Right cardiac atrium (tissue), 5 donors: ENCODE results near the gene TAF1B. TPM values are rescaled to one million over a fixed set of nuclear protein-coding genes. Genes with fewer than 3 reads are reported as not detected.
"Not testable (repeated sequence)": the region's sequence is repeated elsewhere in the genome, so short reads cannot be mapped to it uniquely, and the experiment has no call there.

Source experiments
- ATAC-seq, 2 donors: fragments of 200-7000 bp; cut with Tn5 transposase; one replicate each; pipeline versions ENCODE4 v1.8.0 to v1.9.1; 2020; ENCODE audit warnings: moderate library complexity in 2 of 2, mild to moderate bottlenecking in 1 of 2
- DNase-seq, 3 donors: peaks; one replicate each; pipeline ENCODE4 v3.0.0-alpha.2; 2020
- H3K27ac ChIP-seq: one replicate; pipeline ENCODE4 v1.5.1; 2013; ENCODE audit warnings: mild to moderate bottlenecking, low read length, control low read depth, moderate library complexity
- H3K27me3 ChIP-seq: one replicate; pipeline ENCODE4 v1.6.1; 2013; ENCODE audit not compliant: control insufficient read depth, insufficient read depth
- H3K4me1 ChIP-seq: one replicate; pipeline ENCODE4 v1.6.1; 2013; ENCODE audit warnings: low read length; ENCODE audit not compliant: control insufficient read depth, insufficient read depth
- H3K4me3 ChIP-seq: one replicate; pipeline ENCODE4 v1.5.1; 2013; ENCODE audit warnings: low read length, control low read depth
- H3K9me3 ChIP-seq: one replicate; pipeline ENCODE4 v1.6.1; 2013; ENCODE audit warnings: low read length; ENCODE audit not compliant: control insufficient read depth
- WGBS: extraction: QIAGEN DNeasy Blood & Tissue Kit; methylation state at CpG from one replicate; pipeline ENCODE4 v1.1.7; 2013; 5-methylcytosine and 5-hydroxymethylcytosine counted together
- intact Hi-C, 4 donors: fragments of 100-400 bp; cut with DNase I; formaldehyde crosslinking; loops; one replicate each; pipeline versions ENCODE4 v1.11.0 to v1.14.0; 2022 to 2023
- polyA plus RNA-seq: library from polyadenylated mRNA; stranded (reverse); fragments of 200-250 nt; gene quantifications from one replicate; pipeline ENCODE4 v1.2.3, GENCODE V29; 2013
- total RNA-seq, 4 donors: library from RNA; stranded (reverse); fragmentation: NEBNext Ultra II Directional; extraction: Animal tissue kit (Norgen Biotek cat#: 25700); gene quantifications; one replicate each; pipeline ENCODE4 v1.2.1, GENCODE V29; 2021
- donor health status: healthy with polysubstance abuse.
- donor health status: DM: no; HTN: yes; CAD: no.
- donor health status: DM: no; HTN: no; CAD: no.
- donor health status: DM: no; HTN: yes; CAD: no; lungs with severe emphysema.
- donor health status: DM: yes; HTN: yes; CAD: no.

The TAF1B gene
- total and polyA plus RNA-seq, 5 donors, result 2.9 to 12.4 (median 9.2) TPM

- intact Hi-C loops, result no loop called here
- Histone ChIP-seq H3K27ac (no peak overlapping the region), H3K4me3 (no peak overlapping the region), H3K9me3 (no peaks in the 10 kb centered on the region), H3K4me1 (no peaks in the 10 kb centered on the region), H3K27me3 (no peaks in the 10 kb centered on the region)
- no peak for ATAC-seq
- WGBS, result 97% methylated on average over 5 of the region's 5 CpGs
- DNase-seq, result no peak
Observed at GRCh38 chr2:9858730-9859068, 15.4 kb downstream of the TAF1B start.

DNA sequence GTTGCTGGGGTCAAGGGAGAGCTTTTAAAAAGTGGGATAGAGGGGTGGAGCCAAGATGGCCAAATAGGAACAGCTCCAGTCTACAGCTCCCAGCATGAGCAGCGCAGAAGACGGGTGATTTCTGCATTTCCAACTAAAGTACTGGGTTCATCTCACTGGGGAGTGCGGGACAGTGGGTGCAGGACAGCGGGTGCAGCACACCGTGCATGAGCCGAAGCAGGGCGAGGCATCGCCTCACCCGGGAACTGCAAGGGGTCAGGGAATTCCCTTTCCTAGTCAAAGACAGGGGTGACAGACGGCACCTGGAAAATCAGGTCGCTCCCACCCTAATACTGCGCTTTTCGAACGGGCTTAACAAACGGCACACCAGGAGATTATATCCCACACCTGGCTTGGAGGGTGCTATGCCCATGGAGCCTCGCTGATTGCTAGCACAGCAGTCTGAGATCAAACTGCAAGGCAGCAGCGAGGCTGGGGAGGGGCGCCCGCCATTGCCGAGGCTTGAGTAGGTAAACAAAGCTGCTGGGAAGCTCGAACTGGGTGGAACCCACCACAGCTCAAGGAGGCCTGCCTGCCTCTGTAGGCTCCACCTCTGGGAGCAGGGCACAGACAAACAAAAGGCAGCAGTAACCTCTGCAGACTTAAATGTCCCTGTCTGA, 17.8 kb downstream of the TAF1B start:
- H3K4me3 ChIP-seq, H3K27ac ChIP-seq, H3K27me3 ChIP-seq, ATAC-seq, intact Hi-C loops, DNase-seq, H3K9me3 ChIP-seq, H3K4me1 ChIP-seq: not testable (repeated sequence)
- 97% methylated on average over 21 of the region's 21 CpGs for WGBS

DNA sequence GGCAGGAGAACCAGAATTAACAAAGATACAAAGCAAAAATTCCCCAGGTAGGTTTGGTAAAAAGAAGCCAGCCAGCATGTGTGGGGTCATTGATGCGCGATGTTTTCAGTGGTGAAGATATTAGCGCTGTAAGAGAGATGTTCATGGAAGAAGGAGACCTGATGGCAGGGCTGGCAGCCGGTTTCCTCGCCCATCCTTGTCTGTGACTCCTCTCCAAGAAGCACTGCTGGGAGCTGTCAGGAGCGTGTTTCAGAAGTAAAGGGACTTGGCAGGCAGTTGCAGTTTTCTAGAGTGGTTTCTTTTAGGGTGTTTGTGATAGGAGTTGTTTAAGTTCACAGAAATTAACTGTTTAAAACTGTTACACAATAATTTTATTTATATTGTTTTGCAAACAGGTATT, 24.6 kb downstream of the TAF1B start:
- ATAC-seq (no peak), DNase-seq (no peak)
- WGBS, result 86% methylated on average over 6 of the region's 6 CpGs
- H3K9me3 ChIP-seq, result no peaks in the 10 kb centered on the region
- no peaks in the 10 kb centered on the region for H3K4me1 ChIP-seq
- no peak overlapping the region for H3K27ac ChIP-seq
- no peaks in the 10 kb centered on the region for H3K27me3 ChIP-seq
- no peak overlapping the region for H3K4me3 ChIP-seq
- intact Hi-C loops, result no loop called here

- intact Hi-C loops, result no loop called here
- no peaks in the 10 kb centered on the region for H3K9me3 ChIP-seq
- no peak for DNase-seq
- H3K4me1 ChIP-seq, result no peaks in the 10 kb centered on the region
- ATAC-seq, result no peak
- no peaks in the 10 kb centered on the region for H3K27me3 ChIP-seq
- H3K27ac ChIP-seq, result no peak overlapping the region
- no peak overlapping the region for H3K4me3 ChIP-seq
- WGBS, result 95% methylated on average over 1 of the region's 1 CpG
Observed at GRCh38 chr2:9873337-9873736, 30.1 kb downstream of the TAF1B start.

DNA sequence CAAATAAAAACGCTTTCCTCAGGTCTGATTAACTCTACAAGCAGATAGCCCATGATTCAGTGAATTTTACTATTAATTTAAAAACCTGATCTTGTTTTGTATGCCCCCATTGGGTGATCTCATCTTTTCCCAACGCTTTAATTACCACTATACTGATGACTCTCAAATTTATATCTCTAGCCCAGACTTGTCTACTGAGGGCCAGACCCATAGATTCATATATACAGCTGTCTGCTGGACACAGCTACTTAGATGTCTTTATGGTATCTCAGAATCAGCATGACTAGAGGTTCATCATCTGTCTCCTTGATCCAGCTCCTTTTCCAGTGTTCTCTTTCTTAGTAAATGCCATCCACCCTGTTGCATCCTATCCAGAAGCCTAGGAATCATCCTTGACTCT, 33.8 kb downstream of the TAF1B start:
- WGBS, result 92% methylated on average over 2 of the region's 2 CpGs
- ATAC-seq, result no peak
- Histone ChIP-seq H3K4me1 (no peaks in the 10 kb centered on the region), H3K27ac (no peak overlapping the region), H3K9me3 (no peaks in the 10 kb centered on the region), H3K27me3 (no peaks in the 10 kb centered on the region), H3K4me3 (no peak overlapping the region)
- DNase-seq, result no peak
- intact Hi-C loops, result no loop called here

DNA sequence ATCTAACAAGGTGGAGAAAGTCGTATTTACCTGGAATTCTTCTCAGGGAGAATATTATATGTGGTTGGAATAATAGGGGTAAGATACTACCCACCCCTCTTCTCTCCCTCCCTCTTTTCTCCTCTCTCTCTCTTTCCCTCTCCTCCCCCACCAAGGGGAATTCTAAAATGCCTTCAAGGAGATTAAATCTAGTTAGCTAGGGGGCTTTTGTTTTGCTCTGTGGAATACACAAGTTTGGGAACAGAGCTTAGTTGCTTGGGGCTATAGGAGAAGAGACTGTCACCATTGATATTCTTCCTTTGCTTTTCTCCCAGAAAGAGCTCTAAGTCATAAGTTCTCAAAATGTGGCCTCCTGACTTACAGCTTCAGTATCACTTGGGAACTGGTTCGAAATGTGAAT, 34.5 kb downstream of the TAF1B start:
- H3K27ac ChIP-seq, result no peak overlapping the region
- H3K4me1 ChIP-seq, result no peaks in the 10 kb centered on the region
- H3K9me3 ChIP-seq, result no peaks in the 10 kb centered on the region
- no peak for DNase-seq
- no peak for ATAC-seq
- H3K27me3 ChIP-seq, result no peaks in the 10 kb centered on the region
- WGBS, result 97% methylated on average over 2 of the region's 2 CpGs
- intact Hi-C loops, result no loop called here
- no peak overlapping the region for H3K4me3 ChIP-seq

DNA sequence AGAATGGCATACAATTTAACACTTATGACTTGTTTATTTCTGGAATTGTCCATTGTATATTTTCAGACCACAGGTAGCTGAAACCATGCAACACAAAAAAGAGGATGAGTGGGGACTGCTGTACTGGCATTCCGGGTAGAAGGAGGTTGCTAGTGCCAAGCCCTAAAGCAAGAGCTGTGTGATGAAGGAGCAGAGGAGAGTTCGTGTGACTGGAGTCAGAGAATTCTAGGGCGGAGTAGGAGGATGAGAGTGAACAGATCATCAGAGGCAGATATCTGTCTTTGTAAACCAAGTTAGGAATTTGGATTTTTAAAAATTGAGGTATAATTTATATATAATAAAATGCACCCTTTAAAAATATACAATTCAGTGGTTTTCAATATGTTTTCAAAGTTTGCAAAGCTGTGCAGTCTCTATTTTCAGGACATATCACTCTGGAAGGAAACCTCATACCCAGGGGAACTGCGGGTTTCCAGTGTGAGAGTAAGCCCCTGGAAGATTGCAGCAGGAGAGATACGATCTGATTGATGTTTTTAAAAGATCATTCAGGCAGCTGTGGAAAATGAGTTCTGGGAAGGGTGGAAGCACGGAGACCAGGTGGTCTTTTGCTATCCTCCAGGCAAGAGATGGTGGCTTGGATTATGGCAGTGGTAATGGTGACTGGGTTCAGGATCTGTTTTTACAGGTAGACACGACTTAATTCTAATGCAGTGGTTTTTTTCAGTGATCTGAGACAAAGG, 36.4 kb downstream of the TAF1B start:
- no peak for ATAC-seq
- 79% methylated on average over 7 of the region's 7 CpGs for WGBS
- DNase-seq, result no peak

DNA sequence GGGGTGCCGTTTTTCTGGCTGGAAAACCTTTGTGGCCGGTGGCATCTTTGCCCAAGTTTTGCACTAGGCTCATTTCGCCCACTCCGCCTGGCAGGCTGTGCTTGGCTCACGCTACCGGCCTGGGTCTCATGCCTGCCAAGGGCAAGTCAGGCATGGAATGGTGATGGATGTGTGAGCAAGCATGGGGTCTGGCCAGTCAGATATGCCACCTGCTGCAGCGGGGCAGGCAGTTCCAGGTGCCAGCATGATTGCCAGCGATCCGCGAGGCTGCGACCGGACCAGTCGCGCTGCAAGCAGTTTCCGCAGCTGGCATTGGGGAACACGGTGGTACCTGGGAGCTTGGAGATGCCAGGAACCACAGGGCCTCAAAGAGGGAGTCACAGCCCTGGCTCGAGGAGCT, 40.6 kb downstream of the TAF1B start:
- intact Hi-C loops, result no loop called here
- Histone ChIP-seq H3K4me1 (no peaks in the 10 kb centered on the region), H3K27ac (no peak overlapping the region)

More for the DNA sequence above, 36.4 kb downstream of the TAF1B start:
- Histone ChIP-seq H3K9me3 (no peaks in the 10 kb centered on the region), H3K27me3 (no peaks in the 10 kb centered on the region), H3K27ac (no peak overlapping the region), H3K4me1 (no peaks in the 10 kb centered on the region), H3K4me3 (no peak overlapping the region)
- intact Hi-C loops, result no loop called here

DNA sequence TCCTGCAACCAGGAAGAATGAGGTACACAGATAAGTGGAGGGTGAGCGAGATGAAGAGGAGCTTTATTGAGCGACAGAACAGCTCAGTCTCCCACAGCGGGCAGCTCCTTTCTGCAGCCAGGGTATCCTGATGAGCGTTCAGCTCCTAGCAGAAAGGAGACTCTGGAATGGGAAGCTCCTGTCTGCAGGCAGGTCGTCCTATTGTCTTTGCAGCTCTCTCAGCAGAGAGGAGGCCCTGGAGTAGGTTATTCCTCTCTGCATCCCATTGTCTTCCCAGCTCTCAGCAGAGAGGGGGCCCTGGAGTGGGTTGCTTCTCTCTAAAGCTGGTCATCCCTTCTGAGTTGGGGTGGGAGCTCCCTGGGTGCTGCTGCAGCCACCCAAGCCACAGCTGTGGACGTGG, 41.2 kb downstream of the TAF1B start:
- ATAC-seq (no peak), DNase-seq (no peak)
- Histone ChIP-seq H3K27ac (no peak overlapping the region), H3K4me1 (no peaks in the 10 kb centered on the region), H3K27me3 (no peaks in the 10 kb centered on the region), H3K4me3 (no peak overlapping the region), H3K9me3 (no peaks in the 10 kb centered on the region)
- intact Hi-C loops, result no loop called here
- 96% methylated on average over 6 of the region's 6 CpGs for WGBS

More for the DNA sequence above, 40.6 kb downstream of the TAF1B start:
- Histone ChIP-seq H3K27me3 (no peaks in the 10 kb centered on the region), H3K9me3 (no peaks in the 10 kb centered on the region), H3K4me3 (no peak overlapping the region)
- ATAC-seq (no peak), DNase-seq (peak in 1 of 3 donors; percentile 55)
- WGBS, result 96% methylated on average over 17 of the region's 17 CpGs

DNA sequence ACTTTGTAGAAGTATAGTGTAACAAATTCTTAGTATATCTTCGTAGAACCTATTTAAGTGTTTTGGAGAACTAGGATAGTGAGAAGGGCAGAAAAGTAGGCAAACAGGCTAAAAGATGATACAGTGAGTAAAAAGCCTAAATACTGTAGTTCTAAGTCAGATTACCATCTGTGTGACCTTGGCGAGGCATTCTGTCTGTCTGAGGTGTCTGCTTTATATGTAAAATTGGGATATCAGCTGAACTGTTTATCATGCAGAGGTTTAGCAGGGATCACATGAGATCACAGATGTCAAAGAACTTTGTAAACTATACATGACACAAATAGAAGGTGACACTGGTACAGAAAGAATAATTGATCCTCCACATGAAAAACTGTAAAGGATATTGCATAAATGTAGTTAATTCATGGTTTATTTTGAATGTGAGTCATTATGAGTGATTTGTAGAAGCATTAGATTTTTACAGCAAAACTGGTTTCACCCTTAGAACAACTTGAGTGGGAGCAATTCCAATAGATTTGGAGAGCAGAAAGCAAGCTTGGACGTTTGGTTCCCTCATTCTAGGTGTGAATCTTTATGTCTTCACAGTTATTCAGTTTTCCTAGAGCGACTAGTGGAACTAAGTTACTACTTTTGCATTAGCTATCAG, 41.9 kb downstream of the TAF1B start:
- Histone ChIP-seq H3K4me3 (no peak overlapping the region), H3K4me1 (no peaks in the 10 kb centered on the region), H3K27ac (no peak overlapping the region), H3K9me3 (no peaks in the 10 kb centered on the region), H3K27me3 (no peaks in the 10 kb centered on the region)
- ATAC-seq (no peak), DNase-seq (no peak)
- WGBS, result 89% methylated on average over 4 of the region's 4 CpGs
- intact Hi-C loops, result no loop called here

DNA sequence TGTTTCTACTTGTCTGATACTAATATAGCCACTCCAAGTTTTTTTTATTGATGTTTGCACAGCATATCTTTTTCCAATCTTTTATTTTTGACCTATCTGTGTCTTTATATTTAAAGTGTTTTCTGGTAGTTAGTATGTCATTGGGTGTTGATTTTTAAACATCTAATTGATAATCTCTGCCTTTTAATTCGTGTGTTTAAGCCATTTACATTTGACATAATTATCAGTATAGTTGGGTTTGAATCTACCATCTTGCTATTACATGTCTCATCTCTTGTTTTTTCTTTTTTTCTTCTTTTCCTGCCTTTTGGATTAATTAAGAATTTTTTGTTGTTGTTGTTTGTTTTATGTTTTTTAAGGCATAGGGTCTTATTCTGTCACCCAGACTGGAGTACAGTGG, 44.2 kb downstream of the TAF1B start:
- Histone ChIP-seq H3K9me3 (no peaks in the 10 kb centered on the region), H3K4me1 (no peaks in the 10 kb centered on the region), H3K4me3 (no peak overlapping the region), H3K27me3 (no peaks in the 10 kb centered on the region), H3K27ac (no peak overlapping the region)
- DNase-seq, result no peak
- no peak for ATAC-seq
- intact Hi-C loops, result no loop called here
- 97% methylated on average over 1 of the region's 1 CpG for WGBS
